Osteocyte (in vitro differentiated cells): ENCODE results near the gene USP15. TPM values are rescaled to one million over a fixed set of nuclear protein-coding genes. Genes with fewer than 3 reads are reported as not detected.

Source experiments
- DNase-seq: peaks from one replicate; pipeline ENCODE4 v3.0.0; 2021; ENCODE audit warnings: mixed read lengths; ENCODE audit not compliant: unreplicated experiment; ENCODE audit errors: extremely low spot score
- H3K27ac Mint-ChIP-seq: one replicate; pipeline ENCODE4 v1.8.0; 2021; ENCODE audit warnings: mild to moderate bottlenecking, mixed read lengths; ENCODE audit not compliant: unreplicated experiment
- H3K27me3 Mint-ChIP-seq: one replicate; pipeline ENCODE4 v1.8.0; 2021; ENCODE audit warnings: mixed read lengths; ENCODE audit not compliant: unreplicated experiment
- H3K36me3 Mint-ChIP-seq: one replicate; pipeline ENCODE4 v1.8.0; 2021; ENCODE audit warnings: mixed read lengths; ENCODE audit not compliant: unreplicated experiment
- H3K4me1 Mint-ChIP-seq: one replicate; pipeline ENCODE4 v1.8.0; 2021; ENCODE audit warnings: mixed read lengths; ENCODE audit not compliant: unreplicated experiment
- H3K4me3 Mint-ChIP-seq: one replicate; pipeline ENCODE4 v1.8.0; 2021; ENCODE audit warnings: mild to moderate bottlenecking, moderate library complexity, mixed read lengths; ENCODE audit not compliant: unreplicated experiment
- H3K9me3 Mint-ChIP-seq: one replicate; pipeline ENCODE4 v1.8.0; 2021; ENCODE audit warnings: mixed read lengths; ENCODE audit not compliant: unreplicated experiment
- CTCF ChIP-seq: fragments of 200-600 bp; sonication (generic); IDR thresholded peaks from 2 replicates; pipeline ENCODE4 v1.5.0; 2021; ENCODE audit warnings: antibody characterized with exemption, mild to moderate bottlenecking, moderate library complexity
- total RNA-seq: library from RNA; stranded (reverse); gene quantifications from 2 replicates; pipeline ENCODE4 v1.2.1, GENCODE V29; 2021

Gene USP15
- total RNA-seq, 1 donor from 2014 or later = 45.0 TPM

DNA sequence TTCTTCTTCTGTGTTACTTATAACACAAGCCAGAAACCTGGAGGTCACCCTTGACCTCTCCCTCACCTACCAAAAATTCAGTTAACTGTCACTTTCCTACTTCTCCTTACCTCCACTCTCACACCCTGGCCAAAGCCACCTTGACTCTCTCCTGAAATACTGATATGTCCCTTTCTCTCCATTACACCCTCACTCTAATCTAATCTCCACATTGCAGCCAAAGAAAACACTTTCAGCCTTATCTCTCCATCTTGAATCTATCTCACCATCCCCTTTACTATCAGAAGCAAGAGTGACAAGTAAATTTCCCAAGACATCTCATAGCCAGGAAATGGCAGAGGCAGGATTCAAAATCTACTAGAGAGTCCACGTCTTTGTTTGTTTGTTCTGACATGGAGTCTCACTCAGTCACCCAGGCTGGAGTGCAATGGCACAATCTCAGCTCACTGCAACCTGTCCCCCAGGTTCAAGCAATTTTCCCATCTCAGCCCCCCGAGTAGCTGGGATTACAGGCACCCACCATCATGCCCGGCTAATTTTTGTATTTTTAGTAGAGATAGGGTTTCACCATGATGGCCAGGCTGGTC, 28.0 kb upstream of the USP15 start:
- Mint-ChIP-seq H3K36me3 (no peaks in the 10 kb centered on the region), H3K4me3 (no peak overlapping the region), H3K9me3 (peaks cover 8% of the 10 kb centered on the region), H3K4me1 (no peaks in the 10 kb centered on the region), H3K27ac (no peak overlapping the region), H3K27me3 (peaks cover 32% of the 10 kb centered on the region)
- DNase-seq = no peak
- no peak for TF ChIP-seq CTCF

- Mint-ChIP-seq H3K4me1 (no peaks in the 10 kb centered on the region), H3K27me3 (peaks cover 37% of the 10 kb centered on the region), H3K27ac (no peak overlapping the region), H3K9me3 (peaks cover 12% of the 10 kb centered on the region), H3K36me3 (no peaks in the 10 kb centered on the region), H3K4me3 (no peak overlapping the region)
- DNase-seq = no peak
- TF ChIP-seq CTCF = no peak
Measured at GRCh38 chr12:62233805-62234204, 26.4 kb upstream of the USP15 start.

DNA sequence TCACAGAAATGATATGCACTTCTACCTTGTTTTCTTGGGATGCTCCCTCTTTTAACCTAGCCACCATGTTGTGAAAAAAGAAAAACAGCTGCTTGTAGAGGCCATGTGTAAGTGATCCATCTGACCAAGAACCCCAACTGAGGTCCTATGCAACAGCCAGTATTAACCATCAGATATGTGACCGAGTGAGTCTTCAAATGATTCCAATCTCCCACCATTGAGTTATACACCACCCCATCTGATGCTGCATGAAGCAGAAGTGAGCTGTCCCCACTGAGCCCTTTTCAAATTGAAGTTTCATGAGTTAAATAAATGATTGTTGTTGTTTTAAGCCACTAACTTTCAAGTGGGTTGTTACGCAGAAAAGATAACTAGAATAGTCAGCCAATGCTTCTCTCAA, 20.6 kb upstream of the USP15 start:
- Mint-ChIP-seq H3K4me3 (no peak overlapping the region), H3K27ac (no peak overlapping the region), H3K27me3 (peaks cover 55% of the 10 kb centered on the region), H3K4me1 (no peaks in the 10 kb centered on the region), H3K9me3 (peaks cover 12% of the 10 kb centered on the region), H3K36me3 (no peaks in the 10 kb centered on the region)
- TF ChIP-seq CTCF = no peak
- DNase-seq = no peak

GRCh38 chr12:62247281-62248045, 12.7 kb upstream of the USP15 start:
- no peak for TF ChIP-seq CTCF
- H3K27me3 Mint-ChIP-seq = peaks cover 20% of the 10 kb centered on the region
- no peaks in the 10 kb centered on the region for H3K4me1 Mint-ChIP-seq
- DNase-seq = no peak
- no peak overlapping the region for H3K4me3 Mint-ChIP-seq
- no peaks in the 10 kb centered on the region for H3K9me3 Mint-ChIP-seq
- H3K27ac Mint-ChIP-seq = no peak overlapping the region
- H3K36me3 Mint-ChIP-seq = no peaks in the 10 kb centered on the region

DNA sequence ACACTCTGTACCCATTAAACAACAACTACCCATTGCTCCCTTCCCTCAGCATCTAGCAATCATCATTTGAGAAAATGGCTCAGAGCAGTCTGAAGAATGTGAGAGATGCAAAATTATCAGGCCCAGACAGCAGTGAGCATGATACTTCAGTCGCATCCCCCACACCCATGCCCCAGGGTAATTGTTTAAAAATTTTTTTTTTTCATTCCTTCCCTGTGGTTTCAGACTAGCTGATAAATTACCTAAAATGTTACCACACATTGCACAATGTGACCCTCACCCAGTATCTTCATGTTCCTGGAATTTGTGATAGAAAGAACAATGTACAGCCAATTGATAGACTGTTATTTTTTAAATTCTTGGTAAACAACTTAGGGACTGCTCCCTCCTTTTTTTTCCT, 11.3 kb upstream of the USP15 start:
- DNase-seq = no peak
- no peak for TF ChIP-seq CTCF
- H3K4me3 Mint-ChIP-seq = no peak overlapping the region
- H3K4me1 Mint-ChIP-seq = no peaks in the 10 kb centered on the region
- peaks cover 12% of the 10 kb centered on the region for H3K27me3 Mint-ChIP-seq
- H3K9me3 Mint-ChIP-seq = no peaks in the 10 kb centered on the region
- H3K27ac Mint-ChIP-seq = no peak overlapping the region
- no peaks in the 10 kb centered on the region for H3K36me3 Mint-ChIP-seq
